HG03432 (cell line): Measurements from ENCODE around the gene ZNF346.
"Not testable (repeated sequence)": the region's sequence is repeated elsewhere in the genome, so short reads cannot be mapped to it uniquely, and the experiment has no call there.

Source experiments
- ATAC-seq: cut with Tn5 transposase; IDR thresholded peaks from one replicate; pipeline ENCODE4 v1.9.1; 2021; ENCODE audit warnings: mild to moderate bottlenecking, moderate library complexity; ENCODE audit not compliant: unreplicated experiment

The ZNF346 gene

DNA sequence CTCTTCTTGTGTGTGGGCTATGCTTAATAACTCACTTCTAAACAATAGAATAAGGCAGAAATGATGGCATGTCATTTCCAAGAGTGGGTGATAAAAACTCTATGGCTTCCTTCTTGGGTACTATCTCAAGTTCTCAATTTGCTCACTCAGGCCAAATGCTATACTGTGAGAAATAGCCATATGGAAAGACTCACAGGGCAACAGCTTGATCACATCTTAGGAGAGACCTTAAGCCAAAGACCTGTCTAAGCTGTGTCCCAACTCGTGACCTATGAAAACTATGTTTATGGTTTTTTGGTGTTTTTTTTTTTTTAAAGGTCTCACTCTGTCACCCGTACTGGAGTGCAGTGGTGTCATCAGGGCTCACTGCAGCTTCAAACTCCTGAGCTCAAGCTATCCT is 13.8 kb upstream of the ZNF346 start:
- ATAC-seq, result no peak

DNA sequence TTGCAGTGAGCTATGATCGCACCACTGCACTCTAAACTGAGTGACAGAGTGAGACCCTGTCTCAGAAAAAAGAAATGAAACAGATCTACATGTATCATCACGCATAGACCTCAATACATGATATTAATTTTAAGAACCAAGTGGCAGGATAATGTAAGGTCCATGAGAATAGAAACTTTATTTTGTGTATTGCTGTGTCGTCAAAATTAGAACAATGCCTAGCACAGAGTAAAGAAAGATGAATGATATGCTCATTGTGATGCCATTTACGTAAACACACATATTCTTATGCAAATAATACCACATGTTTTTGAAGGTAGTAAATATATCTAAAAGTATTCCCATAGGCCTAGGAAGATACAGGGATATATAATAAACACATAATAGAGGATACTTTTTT is 12.3 kb upstream of the ZNF346 start:
- no peak for ATAC-seq

DNA sequence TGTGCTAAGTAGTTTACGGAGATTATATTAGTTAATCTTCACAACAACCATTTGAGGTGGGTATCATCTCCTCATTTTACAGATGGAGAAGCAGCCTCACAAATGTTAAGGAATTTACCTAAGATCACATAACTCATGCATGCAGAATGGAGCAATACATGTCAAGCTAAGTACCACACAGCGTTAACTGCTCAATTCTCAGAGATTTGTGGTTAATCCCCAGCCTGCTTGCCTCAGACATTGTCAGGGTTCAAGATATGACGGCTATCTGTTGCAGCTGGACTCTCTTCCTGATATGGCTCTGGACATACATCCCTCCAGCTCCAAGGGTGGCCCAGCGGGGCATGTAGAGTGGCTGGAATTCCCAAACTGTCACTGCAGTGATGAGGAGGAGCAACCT is 7.3 kb upstream of the ZNF346 start:
- no peak for ATAC-seq

DNA sequence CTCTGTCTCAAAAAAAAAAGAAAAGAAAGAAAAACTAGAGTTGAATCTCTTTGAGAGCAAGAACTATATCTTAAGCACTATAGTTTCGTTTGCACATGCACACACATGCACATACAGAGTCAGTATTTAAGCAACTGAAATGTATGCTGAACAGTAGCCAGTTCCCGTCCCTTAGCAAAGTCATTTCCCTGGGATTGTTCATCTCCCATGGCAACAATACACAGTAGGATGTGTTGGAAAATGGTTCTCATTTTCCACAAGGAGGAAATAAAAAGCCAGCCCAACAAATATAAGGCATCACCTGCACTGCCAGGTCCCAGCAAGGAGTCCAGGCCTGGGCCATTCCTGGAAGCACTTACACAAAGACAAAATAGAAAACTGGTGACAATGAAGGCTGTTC is 4.2 kb upstream of the ZNF346 start:
- no peak for ATAC-seq

DNA sequence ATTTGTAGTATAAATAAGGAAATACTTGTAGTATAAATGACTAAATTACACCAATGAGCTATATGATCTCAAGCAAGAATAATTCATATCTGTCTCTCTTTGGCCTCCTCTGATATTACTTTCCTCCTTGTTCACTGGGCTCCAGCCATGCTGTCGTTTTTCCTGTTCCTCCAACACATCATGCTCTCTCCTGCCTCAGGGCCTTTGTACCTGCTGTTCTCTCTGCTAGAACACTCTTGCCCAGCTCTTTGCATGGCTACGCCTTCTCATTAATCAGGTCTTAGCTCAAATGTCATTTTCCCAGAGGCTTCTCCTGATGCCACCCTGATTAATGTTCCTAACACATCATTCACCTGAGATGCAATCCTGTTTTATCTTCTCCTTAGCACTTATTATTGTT is 2.5 kb upstream of the ZNF346 start:
- no peak for ATAC-seq

DNA sequence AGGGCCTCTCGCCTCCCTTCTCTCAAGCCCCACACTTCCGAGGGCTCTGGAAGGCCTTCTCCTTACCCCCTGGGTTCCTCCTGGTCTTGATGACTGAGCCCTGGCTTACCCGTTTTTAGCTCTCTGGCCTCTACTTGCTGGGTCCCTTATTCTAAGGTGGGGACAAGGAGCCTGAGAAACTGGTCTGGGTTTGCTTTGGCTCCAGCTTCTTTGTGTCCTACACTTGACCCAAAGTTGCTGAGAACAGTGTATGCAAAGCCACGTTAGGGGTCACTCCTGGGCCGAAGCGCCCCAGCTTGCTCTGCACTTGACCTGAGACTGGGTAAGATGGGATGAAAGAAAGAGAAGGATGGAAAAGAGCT is 788 bp downstream of the ZNF346 start:
- ATAC-seq, result no peak

DNA sequence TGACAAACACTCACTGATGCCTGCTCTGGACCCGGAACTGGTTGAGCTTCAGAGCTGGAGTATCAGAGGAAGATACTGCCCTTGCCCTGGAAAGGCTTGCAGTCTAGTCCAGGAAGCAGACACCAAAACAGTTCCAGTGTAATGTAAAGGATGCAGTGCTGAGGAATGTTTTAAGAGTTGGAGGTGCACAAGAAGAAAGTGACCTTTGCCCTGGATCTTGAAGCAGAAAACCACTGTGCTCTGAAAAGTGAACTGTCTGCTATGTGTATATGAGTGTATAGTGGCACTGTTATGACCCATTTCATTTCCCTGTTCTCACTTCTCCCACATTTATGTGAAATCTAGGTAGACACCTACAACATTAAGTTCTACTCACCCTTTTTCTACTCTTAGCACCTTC is 2.1 kb downstream of the ZNF346 start:
- no peak for ATAC-seq

DNA sequence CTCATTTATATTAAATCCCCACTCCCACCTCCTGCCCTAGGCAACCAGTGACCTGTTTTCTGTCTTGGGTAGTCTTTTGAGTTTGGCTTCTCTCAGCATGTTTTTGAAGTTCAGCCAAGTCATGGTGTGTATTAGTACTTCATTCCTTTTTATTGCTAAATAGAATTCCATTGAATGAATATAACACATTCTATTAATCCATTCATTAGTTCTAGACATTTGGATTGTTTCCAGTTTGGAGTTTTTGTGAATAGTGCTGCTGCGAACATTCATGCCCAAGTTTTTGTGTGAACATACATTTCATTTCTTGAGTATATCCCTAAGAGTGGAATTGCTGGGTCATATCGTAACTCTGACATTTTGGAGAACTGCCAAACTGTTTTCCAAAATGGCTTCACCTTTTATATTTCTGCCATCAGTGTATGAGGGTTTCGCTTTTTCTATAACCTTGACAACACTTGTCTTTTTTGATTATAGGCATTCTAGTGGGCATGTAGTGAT is 2.7 kb downstream of the ZNF346 start:
- no peak for ATAC-seq

DNA sequence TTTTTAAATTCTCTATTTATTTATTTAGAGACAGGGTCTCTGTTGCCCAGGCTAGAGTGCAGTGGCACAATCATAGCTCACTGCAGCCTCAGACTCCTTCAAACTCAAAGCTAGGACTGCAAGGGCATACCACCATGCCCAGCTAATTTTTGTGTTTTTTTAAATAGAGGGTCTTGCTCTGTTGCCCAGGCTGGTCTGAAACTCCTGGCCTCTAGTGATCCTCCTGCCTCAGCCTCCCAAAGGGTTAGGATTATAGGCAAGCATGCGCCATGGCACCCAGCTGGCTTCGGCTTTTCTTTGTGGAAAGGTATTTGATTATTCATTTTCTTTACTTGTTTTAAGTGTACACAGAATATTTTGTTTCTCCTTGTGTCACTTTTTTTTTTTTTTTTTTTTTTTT is 5.2 kb downstream of the ZNF346 start:
- no peak for ATAC-seq

DNA sequence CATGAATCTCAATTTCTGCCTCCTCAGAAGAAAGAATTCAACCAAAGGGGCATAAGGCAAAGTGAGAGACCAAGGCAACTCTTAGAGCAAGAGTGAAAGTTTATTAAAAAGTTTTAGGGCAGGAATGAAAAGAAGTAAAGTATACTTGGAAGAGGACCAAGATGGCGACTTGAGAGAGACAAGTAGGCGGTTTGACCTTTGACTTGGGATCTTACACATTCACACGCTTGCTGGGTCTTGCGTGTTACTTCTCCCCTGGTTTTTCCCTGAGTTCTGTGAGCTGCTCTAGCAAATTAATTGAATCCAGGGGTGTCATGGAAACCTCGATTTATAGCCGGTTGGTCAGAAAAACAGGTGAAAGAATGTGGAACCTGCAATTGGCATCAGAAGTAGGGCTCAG is 7.0 kb downstream of the ZNF346 start:
- ATAC-seq, result no peak

DNA sequence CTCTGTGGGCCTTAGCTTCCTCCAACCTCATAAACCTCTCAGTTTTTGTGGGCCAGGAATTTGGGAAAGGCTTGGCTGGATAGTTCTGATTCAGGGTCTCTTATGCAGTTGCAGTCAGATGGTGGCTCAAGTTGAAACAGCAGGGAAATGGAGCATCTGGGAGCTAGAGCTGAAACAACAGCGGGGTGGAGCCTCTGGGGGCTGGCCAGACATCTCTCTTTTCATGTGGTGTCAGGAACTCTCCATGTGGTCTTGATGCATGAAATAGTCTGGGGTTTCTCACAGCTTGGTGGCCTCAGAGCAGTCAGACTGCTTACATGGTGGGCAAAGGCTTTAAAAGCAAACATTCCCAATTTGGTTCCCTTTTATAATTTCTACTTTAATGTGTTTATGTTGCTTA is 13.5 kb downstream of the ZNF346 start:
- ATAC-seq, result no peak

DNA sequence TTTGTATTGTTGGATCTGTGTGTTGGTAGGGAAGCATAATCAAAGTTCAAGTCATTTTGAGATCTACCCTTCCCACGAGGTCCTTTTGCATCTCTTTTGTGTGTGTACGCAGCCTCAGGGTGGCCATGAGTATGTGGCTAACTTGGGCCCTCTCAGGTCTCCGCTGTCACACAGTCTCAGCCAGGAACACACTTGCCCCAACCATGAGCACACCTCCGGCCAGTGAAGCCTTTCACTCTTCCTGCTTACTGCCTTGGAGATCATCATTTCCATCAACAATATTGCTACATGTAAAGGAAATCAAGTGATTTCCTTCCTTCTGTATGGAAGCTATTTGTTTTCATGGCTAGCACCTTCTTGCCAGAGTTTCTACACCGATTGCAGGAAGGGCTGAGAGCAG is 13.9 kb downstream of the ZNF346 start:
- no peak for ATAC-seq

DNA sequence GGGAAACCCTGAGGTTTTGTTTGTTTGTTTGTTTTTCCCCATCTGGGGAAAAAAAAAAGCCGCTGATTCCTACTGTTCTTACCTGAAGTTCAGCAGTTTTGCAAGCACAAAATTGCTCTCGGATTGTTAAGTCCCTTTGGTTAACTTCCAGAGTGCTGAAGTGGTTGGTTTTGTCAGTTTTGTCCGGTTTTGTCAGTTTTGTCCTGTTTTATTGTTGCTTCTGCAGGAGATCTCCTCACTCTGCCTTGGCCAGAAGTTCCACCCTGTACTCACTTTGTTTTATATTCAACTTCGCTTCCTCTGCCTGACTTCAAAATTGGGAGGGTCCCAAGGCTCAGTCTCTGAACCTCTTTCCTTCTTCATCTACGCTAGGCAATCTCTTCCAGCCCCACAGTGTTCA is 14.4 kb downstream of the ZNF346 start:
- no peak for ATAC-seq

DNA sequence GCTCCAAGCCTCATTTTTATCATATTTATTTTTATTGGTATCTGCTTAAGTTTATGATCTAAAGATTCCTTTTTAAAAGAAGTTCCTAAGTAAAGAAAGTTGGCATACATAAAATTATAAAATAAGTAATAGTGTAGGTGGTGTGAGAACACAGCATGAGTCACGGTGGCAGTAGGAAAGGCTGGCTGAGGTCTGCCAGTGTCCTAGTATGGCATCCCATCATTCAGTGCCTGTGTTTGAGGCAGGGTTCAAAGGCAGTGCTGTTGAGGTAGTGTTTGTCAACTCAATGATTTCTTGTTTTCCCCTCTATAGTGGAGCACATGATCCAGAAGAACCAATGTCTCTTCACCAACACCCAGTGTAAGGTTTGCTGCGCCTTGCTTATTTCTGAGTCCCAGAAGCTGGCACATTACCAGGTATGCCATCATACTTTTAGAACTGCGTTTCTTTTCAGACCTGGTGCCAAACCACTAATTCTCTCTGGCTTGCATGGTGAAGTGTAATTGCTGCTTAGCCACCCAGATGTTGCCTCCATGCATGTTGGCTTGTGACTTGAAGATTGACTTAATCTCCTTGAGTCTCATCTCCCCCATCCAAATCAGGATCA is 18.4 kb downstream of the ZNF346 start:
- no peak for ATAC-seq

DNA sequence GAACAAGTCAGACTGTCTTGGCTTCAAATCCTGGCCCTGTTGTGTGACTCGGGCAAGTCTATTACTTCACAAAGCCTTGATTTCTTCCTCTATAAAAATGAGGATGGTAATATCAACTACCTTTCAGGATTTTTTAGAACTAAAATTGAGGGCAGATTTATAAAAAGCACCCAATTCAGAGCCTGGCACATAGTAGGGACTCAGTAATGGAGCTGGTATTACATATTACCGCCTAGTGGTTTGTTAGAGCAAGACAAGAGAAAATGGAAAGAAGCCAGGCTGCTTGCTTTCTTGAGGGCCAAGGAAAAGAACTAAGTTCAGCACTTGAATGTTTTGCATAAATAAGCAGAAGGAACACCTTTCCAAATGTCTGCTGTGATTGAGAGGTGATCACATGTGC is 19.4 kb downstream of the ZNF346 start:
- no peak for ATAC-seq

DNA sequence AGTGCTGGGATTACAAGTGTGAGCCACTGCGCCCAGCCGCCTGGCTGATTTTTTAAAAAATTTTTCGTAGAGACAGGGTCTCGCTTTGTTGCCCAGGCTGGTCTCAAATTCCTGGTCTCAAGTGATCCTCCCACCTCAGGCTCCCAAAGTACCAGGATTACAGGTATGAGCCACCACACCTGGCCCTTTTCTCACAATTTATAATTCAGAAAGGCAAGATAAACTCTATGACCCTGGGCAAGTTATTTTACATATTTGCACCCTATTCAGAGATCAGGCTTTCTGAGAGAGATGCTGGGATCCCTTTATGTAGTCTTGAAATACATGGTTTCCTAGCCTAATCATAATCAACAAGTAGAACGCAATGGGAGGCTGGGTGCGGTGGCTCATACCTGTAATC is 20.6 kb downstream of the ZNF346 start:
- ATAC-seq, result no peak

DNA sequence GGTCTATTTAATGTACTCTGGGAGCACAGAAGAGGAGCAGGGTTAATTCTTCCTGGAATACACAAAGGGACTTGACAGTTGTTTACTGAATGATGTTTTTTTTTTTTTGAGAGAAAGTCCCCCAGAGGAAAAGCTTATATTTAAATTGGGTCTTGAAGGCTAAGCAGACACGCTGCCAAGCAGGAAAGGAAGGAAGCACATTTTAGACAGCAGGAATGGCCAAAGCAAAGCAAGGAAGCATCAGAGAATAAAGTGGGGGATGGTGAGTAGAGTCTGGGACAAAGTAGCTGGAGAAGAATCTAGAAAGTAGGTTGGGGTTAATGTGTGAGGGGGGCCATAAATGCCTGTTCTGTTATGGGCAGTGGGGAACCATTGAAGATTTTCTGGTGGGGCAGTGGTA is 21.5 kb downstream of the ZNF346 start:
- no peak for ATAC-seq

DNA sequence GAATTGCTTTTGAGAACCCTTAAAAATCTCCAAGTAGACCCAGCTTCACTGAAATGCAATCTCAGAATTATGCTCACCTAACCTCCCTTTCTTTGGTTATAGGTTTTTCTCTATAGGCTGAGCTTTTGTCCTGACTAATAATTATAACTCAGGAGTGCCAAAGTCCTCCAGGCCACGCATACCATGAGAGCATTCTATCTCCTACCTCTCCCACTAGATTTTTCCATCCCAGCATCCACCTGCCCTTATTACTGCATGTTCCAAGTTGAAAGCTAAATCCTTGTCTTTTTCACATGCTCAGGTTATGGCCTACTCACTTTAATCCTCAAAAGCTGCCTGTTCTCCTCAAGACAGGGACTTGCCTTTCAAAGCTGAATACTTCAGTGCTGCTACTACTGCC is 22.1 kb downstream of the ZNF346 start:
- no peak for ATAC-seq

DNA sequence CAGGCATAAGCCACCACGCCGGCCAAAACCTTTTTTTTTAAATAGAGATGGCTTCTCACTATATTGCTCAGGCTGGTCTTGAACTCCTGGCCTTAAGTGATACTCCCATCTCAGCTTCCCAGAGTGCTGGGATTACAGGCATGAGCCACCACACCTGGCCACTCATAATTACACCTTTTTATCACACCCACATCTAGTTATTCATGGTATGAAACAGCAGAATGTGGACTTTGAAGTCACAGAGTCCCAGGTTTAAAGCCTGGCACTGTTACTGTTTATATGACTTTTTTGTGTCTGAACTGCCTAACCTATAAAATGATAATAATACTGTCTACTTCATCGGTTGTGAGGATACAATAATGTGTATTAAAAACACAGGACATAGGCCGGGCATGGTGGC is 23.1 kb downstream of the ZNF346 start:
- ATAC-seq, result no peak

DNA sequence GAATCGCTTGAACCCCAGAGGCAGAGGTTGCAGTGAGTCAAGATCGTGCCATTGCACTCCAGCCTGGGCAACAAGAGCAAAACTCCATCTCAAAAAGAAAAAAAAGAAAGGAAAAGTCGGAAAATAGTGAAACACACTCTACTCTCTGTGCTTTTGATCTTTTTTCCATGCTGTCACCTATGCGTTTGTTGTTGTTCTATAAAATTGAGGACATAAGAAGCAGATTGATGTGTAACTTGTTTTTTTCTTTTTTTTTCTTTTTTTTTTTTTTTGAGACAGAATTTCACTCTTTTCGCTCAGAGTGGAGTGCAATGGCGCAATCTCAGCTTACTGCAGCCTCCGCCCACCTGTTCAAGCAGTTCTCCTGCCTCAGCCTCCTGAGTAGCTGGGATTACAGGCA is 26.0 kb downstream of the ZNF346 start:
- not testable (repeated sequence) for ATAC-seq

DNA sequence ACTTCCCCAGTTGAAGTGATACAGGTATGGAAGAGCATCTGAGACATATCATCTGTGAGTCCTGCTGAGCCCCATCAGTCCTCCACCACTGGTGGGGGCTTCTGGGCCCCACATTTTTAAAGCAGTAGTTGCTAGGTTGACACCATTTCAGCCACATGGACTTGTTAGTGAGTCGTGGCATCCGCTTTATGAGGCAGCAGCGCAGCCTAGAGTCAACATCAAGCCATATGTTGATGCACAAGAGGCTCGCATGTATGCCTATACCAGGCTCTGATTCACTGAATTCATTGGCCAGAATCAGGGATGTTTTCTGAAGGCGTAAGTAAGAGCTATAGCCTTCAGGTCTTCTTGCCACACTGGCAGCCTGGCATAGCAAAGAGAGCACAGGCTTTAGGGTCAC is 26.8 kb downstream of the ZNF346 start:
- no peak for ATAC-seq

DNA sequence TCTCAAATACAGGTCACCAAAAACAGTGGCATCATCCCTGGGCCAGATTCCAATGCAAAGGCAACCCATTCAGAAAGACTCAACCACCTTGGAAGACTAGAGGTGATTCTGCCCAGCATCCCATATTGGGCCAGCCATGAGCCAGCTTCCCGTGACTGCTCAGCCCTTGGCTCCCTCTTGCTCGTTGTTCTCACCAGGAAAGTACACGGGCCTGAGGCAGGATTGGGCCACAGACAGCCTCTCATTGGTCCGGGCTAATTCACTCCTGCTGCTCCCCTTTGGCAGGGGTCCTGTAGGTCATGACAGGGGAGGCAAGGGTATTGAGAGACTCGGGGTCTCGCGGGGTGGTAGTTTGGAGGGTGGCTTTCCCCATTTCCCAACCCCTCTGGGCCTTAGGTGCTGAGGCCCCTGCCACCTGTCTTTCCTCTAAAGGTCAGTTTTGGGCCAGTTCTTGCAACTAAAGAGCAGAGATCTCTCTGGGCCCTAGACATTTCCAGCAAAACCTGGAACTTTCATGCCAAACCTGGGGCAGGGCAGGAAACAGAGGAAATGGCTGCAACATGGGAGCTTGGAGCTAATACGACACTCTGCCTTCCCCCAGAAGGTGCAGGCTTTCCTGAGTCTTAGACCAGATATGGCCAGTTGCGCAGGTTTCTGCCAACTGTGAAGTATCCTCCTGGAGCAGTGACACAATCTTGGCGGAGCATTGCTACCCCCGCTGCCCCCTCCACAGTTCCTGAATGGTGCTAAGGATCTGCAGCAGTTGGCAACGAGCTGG is 42.2 kb downstream of the ZNF346 start:
- ATAC-seq, result no peak

DNA sequence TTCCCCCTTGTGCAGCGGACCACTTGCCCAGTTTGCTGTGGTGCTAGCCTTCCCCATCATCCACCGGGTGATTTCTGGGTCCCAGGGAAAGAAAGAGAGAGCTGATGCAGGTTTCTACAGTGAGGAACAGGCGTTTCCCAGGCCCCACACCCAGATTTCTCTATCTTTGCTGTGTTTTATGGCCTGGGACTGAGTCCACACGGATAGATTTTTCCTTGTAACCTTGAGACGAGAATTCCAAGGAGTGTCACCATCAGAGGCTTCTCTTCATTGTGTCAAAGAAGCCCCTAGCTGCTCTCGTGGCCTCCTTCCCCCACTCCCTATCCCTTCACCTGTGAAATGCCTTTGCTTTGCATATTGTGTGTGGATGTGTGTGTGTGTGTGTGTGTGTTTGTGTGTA is 43.0 kb downstream of the ZNF346 start:
- no peak for ATAC-seq
